Small intestine (tissue), 7 donors: ENCODE measurements around the gene B3GNT7. TPM values are rescaled to one million over a fixed set of nuclear protein-coding genes. Genes with fewer than 3 reads are reported as not detected.
"Not testable (repeated sequence)": the region's sequence is repeated elsewhere in the genome, so short reads cannot be mapped to it uniquely, and the experiment has no call there.

Experiments
- DNase-seq, 2 donors: peaks; one replicate each; pipeline versions ENCODE4 v3.0.0 to v3.0.0-alpha.2; 2013
- FAIRE-seq: peaks from 2 replicates; lab custom pipeline; 2012; peaks lifted over from hg19 to GRCh38; lab: Jason Lieb, UNC
- H3K27ac ChIP-seq, 3 donors: one replicate each; pipeline ENCODE4 v1.5.1; 2013; ENCODE audit warnings: low read length in 2 of 3, mild to moderate bottlenecking in 2 of 3, control low read depth in 1 of 3, inconsistent platforms in 1 of 3, low read depth in 1 of 3, moderate library complexity in 1 of 3
- H3K27me3 ChIP-seq, 3 donors: one replicate each; pipeline ENCODE4 v1.6.1; 2013; ENCODE audit warnings: low read length in 3 of 3, inconsistent platforms in 1 of 3; ENCODE audit not compliant: control insufficient read depth in 3 of 3, insufficient read depth in 3 of 3
- H3K36me3 ChIP-seq, 3 donors: one replicate each; pipeline ENCODE4 v1.6.1; 2013; ENCODE audit warnings: low read length in 3 of 3, inconsistent platforms in 1 of 3, low read depth in 1 of 3, mild to moderate bottlenecking in 1 of 3, moderate library complexity in 1 of 3; ENCODE audit not compliant: control insufficient read depth in 3 of 3, insufficient read depth in 2 of 3
- H3K4me1 ChIP-seq, 3 donors: one replicate each; pipeline ENCODE4 v1.6.1; 2013; ENCODE audit warnings: low read length in 2 of 3, inconsistent platforms in 1 of 3, low read depth in 1 of 3, mild to moderate bottlenecking in 1 of 3, moderate library complexity in 1 of 3; ENCODE audit not compliant: control insufficient read depth in 3 of 3, insufficient read depth in 2 of 3
- H3K4me3 ChIP-seq, 3 donors: one replicate each; pipeline ENCODE4 v1.5.1; 2013; ENCODE audit warnings: low read length in 3 of 3, control low read depth in 1 of 3, inconsistent platforms in 1 of 3, low read depth in 1 of 3, mild to moderate bottlenecking in 1 of 3, moderate library complexity in 1 of 3
- H3K9me3 ChIP-seq, 2 donors: one replicate each; pipeline ENCODE4 v1.6.1; 2013; ENCODE audit warnings: low read depth in 1 of 2, low read length in 1 of 2; ENCODE audit not compliant: control insufficient read depth in 2 of 2, insufficient read depth in 1 of 2
- WGBS, 3 donors: extraction: QIAGEN DNeasy Blood & Tissue Kit; methylation state at CpG; one replicate each; pipeline ENCODE4 v1.1.7; 2013; 5-methylcytosine and 5-hydroxymethylcytosine counted together
- polyA plus RNA-seq, 4 donors: library from polyadenylated mRNA; stranded (reverse) in 3 of 4; unstranded in 1 of 4; fragments of 200-250 nt in 3 of 4; fragments of 120-200 nt in 1 of 4; gene quantifications; one replicate each; pipeline versions ENCODE4 v1.2.1 to v1.2.3, GENCODE V29; 2013
- donor health status: healthy with polysubstance abuse.
- donor health status: control.
- donor health status: control.
- donor health status: Bipolar disorder and iron deficiency.
- donor health status: healthy.

Gene B3GNT7
- polyA plus RNA-seq, 4 donors = 13.8 to 44.6 (median 18.3) TPM

DNA sequence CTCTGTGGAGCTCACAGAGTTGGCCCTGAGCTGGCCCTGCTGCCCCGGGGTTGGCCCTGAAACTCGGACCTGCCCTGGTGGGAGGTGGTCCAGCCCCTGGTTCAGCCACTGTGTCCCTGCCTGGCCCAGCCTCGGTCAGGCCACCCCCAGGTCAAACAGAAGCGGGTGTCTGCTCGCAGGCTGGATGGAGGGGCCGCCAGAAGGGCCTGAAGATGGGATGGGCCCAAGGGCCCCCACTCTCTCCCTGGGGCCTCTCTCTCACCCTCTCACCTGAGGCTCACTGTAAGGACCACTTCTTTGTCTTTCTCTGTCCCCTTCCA lies 25.1 kb upstream of the B3GNT7 start:
- no peak for FAIRE-seq
- Histone ChIP-seq H3K4me1 (peaks cover 0 to 21% (median 2%) of the 10 kb centered on the region in 3 donors), H3K27me3 (no peaks in the 10 kb centered on the region), H3K9me3 (no peaks in the 10 kb centered on the region), H3K36me3 (peaks cover 0 to 16% (median 0%) of the 10 kb centered on the region in 3 donors), H3K4me3 (no peak overlapping the region), H3K27ac (no peak overlapping the region)
- no peak for DNase-seq
- 88 to 96% (median 90%) methylated on average over 6 of the region's 6 CpGs for WGBS, 3 donors

- Histone ChIP-seq H3K27me3 (no peaks in the 10 kb centered on the region), H3K4me1 (peaks cover 0 to 16% (median 2%) of the 10 kb centered on the region in 3 donors), H3K27ac (no peak overlapping the region), H3K36me3 (peaks cover 0 to 16% (median 0%) of the 10 kb centered on the region in 3 donors), H3K4me3 (no peak overlapping the region), H3K9me3 (no peaks in the 10 kb centered on the region)
- WGBS, 3 donors = 86 to 91% (median 91%) methylated on average over 21 of the region's 21 CpGs
- DNase-seq (no peak), FAIRE-seq (no peak)
Observed at GRCh38 chr2:231370749-231371429, 24.6 kb upstream of the B3GNT7 start.

- no peak overlapping the region for H3K27ac ChIP-seq
- H3K27me3 ChIP-seq = no peaks in the 10 kb centered on the region
- peaks cover 0 to 12% (median 2%) of the 10 kb centered on the region in 3 donors for H3K4me1 ChIP-seq
- H3K9me3 ChIP-seq = no peaks in the 10 kb centered on the region
- FAIRE-seq (no peak), DNase-seq (no peak)
- H3K4me3 ChIP-seq = no peak overlapping the region
- whole genome bisulfite sequencing, 3 donors = 88 to 89% (median 89%) methylated on average over 13 of the region's 13 CpGs
- H3K36me3 ChIP-seq = peaks cover 0 to 16% (median 0%) of the 10 kb centered on the region in 3 donors
Observed at GRCh38 chr2:231371430-231372054, 24.0 kb upstream of the B3GNT7 start.

- DNase-seq (no peak), FAIRE-seq (no peak)
- H3K27me3 ChIP-seq = no peaks in the 10 kb centered on the region
- H3K36me3 ChIP-seq = peaks cover 0 to 16% (median 0%) of the 10 kb centered on the region in 3 donors
- H3K4me1 ChIP-seq = peaks cover 0 to 12% (median 2%) of the 10 kb centered on the region in 3 donors
- H3K4me3 ChIP-seq = no peak overlapping the region
- 89 to 91% (median 91%) methylated on average over 7 of the region's 7 CpGs for WGBS, 3 donors
- no peaks in the 10 kb centered on the region for H3K9me3 ChIP-seq
- H3K27ac ChIP-seq = no peak overlapping the region
Observed at GRCh38 chr2:231372326-231372725, 23.2 kb upstream of the B3GNT7 start.

DNA sequence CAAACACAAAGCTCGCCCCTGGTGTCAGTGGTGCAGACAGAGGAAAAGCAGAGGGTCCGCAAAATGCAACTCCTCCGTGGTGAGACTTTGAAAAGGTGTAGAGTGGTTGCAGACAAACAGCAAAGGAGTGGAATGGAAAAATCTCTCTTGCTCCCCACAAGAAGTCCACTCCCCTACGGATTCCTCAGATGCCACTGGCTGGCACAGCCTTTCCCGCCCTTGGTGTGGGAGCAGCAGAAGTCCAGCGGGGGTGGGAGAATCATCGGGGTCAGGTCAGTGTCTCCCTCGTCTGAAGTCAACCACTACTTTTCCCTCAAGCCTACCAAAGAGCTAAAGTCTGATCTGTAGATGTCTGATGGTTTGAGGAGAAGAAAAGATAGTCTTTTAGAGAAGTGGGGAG lies 22.3 kb upstream of the B3GNT7 start:
- Histone ChIP-seq H3K36me3 (peaks cover 0 to 16% (median 0%) of the 10 kb centered on the region in 3 donors), H3K4me1 (peaks cover 2 to 19% (median 3%) of the 10 kb centered on the region in 3 donors), H3K27ac (peak overlapping the region in 1 of 3 donors; percentile 9), H3K4me3 (no peak overlapping the region), H3K27me3 (no peaks in the 10 kb centered on the region), H3K9me3 (no peaks in the 10 kb centered on the region)
- 88 to 90% (median 89%) methylated on average over 8 of the region's 8 CpGs for WGBS, 3 donors
- FAIRE-seq = no peak
- DNase-seq = no peak

DNA sequence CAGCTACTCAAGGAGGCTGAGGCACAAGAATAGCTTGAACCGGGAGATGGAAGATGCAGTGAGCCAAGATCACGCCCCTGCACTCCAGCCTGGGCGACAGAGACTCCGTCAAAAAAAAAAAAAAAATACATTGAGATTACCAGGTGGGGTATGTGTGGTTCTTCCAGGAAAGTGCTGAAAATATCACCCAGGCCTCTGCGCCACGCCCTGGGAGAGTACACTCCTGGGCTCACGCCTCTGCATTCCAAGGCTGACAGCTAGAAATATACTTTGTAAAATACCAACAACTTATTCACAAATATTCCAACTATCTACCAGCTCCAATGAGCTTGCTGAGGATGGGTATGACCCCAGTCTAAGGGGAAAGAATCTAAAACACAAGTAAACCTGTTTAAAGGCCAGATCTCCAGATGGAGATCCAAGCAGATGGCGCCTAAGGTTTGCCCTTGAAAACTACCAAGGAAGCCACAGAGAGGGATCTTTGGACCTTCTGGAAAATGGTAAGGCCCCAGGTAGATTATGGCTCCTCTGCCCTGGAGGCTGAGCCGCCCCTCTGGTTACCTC lies 21.6 kb upstream of the B3GNT7 start:
- no peak overlapping the region for H3K27ac ChIP-seq
- no peaks in the 10 kb centered on the region for H3K9me3 ChIP-seq
- peaks cover 0 to 16% (median 0%) of the 10 kb centered on the region in 3 donors for H3K36me3 ChIP-seq
- FAIRE-seq (no peak), DNase-seq (peak in 1 of 2 donors; percentile 50)
- H3K4me3 ChIP-seq = no peak overlapping the region
- 84 to 90% (median 89%) methylated on average over 9 of the region's 9 CpGs for WGBS, 3 donors
- no peaks in the 10 kb centered on the region for H3K27me3 ChIP-seq
- peaks cover 2 to 26% (median 4%) of the 10 kb centered on the region in 3 donors for H3K4me1 ChIP-seq

DNA sequence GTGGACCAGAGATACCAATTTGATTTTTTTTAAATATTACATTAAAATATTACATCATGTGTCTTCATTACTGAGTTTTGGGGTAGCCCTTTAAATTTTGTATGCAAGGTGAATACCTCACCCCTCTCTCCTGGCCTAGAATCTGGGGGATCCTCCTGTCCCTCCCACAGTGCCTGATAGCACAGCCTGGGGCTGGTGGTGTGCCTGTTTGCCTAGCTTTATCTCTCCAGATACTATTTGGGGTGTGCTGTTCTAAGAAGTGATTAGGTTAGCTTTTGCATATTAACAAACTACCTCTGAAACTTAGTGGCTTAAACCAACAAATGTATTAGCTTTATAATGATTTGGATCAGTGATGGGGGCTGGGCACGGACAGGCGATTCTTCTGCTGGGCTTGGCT lies 20.7 kb upstream of the B3GNT7 start:
- peaks cover 0 to 16% (median 0%) of the 10 kb centered on the region in 3 donors for H3K36me3 ChIP-seq
- H3K4me1 ChIP-seq = peaks cover 2 to 27% (median 4%) of the 10 kb centered on the region in 3 donors
- DNase-seq = no peak
- H3K9me3 ChIP-seq = no peaks in the 10 kb centered on the region
- no peak overlapping the region for H3K27ac ChIP-seq
- 94 to 100% (median 95%) methylated on average over 2 of the region's 2 CpGs for WGBS, 3 donors
- no peak overlapping the region for H3K4me3 ChIP-seq
- FAIRE-seq = no peak
- H3K27me3 ChIP-seq = no peaks in the 10 kb centered on the region

DNA sequence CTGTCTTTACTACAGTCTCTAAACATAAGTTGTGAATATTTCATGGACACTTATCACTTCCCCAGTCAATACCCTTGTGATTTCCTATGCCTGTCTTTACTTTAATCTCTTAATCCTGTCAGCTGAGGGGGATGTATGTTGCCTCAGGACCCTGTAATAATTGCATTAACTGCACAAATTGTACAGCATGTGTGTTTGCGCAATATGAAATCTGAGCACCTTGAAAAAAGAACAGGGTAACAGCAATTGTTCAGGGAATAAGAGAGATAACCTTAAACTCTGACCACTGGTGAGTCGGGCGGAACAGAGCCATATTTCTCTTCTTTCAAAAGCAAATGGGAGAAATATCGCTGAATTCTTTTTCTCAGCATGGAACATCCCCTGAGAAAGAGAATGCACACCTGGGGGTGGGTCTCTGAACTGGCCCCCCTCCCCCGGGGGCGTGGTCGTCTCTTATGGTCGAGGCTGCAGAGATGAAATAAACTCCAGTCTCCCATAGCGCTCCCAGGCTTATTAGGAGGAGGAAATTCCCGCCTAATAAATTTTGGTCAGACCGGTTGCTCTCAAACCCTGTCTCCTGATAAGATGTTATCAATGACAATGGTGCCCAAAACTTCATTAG lies 19.4 kb upstream of the B3GNT7 start:
- not testable (repeated sequence) for H3K4me3 ChIP-seq, FAIRE-seq, DNase-seq, H3K9me3 ChIP-seq, H3K27ac ChIP-seq, H3K27me3 ChIP-seq
- Histone ChIP-seq H3K4me1 (peaks cover 2 to 27% (median 4%) of the 10 kb centered on the region in 3 donors), H3K36me3 (peaks cover 0 to 11% (median 0%) of the 10 kb centered on the region in 3 donors)
- 53 to 73% (median 63%) methylated on average over 11 of the region's 11 CpGs for WGBS, 3 donors
